Activated B cell treated with CpG ODN at 0.5 μM for 24 hours (primary cell): ENCODE results near the gene SLC18A3. TPM values are rescaled to one million over a fixed set of nuclear protein-coding genes. Genes with fewer than 3 reads are reported as not detected.
A peak's percentile ranks its signal among the peaks of the same experiment; 100 is the strongest.

Source experiments
- ATAC-seq: fragments of 200-7000 bp; cut with Tn5 transposase; one replicate; pipeline ENCODE4 v1.10.0; 2021; ENCODE audit warnings: low read depth, mild to moderate bottlenecking, moderate library complexity
- CTCF ChIA-PET: fragments of 350-600 bp; sonication (Branson Sonifier 250); formaldehyde crosslinking; loops from one replicate; lab custom pipeline; 2021; ENCODE audit warnings: antibody characterized with exemption; lab: Charles Lee
- POLR2A ChIA-PET: fragments of 350-600 bp; sonication (Branson Sonifier 250); formaldehyde crosslinking; loops from one replicate; lab custom pipeline; 2021; ENCODE audit warnings: antibody characterized with exemption; lab: Charles Lee
- DNase-seq: peaks from one replicate; pipeline ENCODE4 v3.0.0; 2022
- H3K27ac Mint-ChIP-seq: one replicate; pipeline ENCODE4 v1.8.0; 2020; ENCODE audit warnings: mixed read lengths
- H3K27me3 Mint-ChIP-seq: one replicate; pipeline ENCODE4 v1.8.0; 2021; ENCODE audit warnings: mixed read lengths
- H3K36me3 Mint-ChIP-seq: one replicate; pipeline ENCODE4 v1.8.0; 2021; ENCODE audit warnings: low read depth, mixed read lengths
- H3K4me1 Mint-ChIP-seq: one replicate; pipeline ENCODE4 v1.8.0; 2021; ENCODE audit warnings: mixed read lengths
- H3K4me3 Mint-ChIP-seq: one replicate; pipeline ENCODE4 v1.8.0; 2020; ENCODE audit warnings: mild to moderate bottlenecking, mixed read lengths
- H3K9me3 Mint-ChIP-seq: one replicate; pipeline ENCODE4 v1.8.0; 2020; ENCODE audit warnings: mixed read lengths
- intact Hi-C: fragments of 100-400 bp; cut with micrococcal nuclease; formaldehyde crosslinking; loops from one replicate; pipeline ENCODE4 v1.15.1; 2024
- total RNA-seq: library from RNA; stranded (reverse); gene quantifications from 2 replicates; pipeline ENCODE4 v1.2.3, GENCODE V29; 2022
- TF ChIP-seq, protein P1 (sequence below): fragments of 200-600 bp; IDR thresholded peaks from one replicate; pipeline ENCODE4 v1.8.0; 2022; ENCODE audit warnings: antibody characterized with exemption, mild to moderate bottlenecking

The SLC18A3 gene
- not detected in 2 replicates for total RNA-seq

DNA sequence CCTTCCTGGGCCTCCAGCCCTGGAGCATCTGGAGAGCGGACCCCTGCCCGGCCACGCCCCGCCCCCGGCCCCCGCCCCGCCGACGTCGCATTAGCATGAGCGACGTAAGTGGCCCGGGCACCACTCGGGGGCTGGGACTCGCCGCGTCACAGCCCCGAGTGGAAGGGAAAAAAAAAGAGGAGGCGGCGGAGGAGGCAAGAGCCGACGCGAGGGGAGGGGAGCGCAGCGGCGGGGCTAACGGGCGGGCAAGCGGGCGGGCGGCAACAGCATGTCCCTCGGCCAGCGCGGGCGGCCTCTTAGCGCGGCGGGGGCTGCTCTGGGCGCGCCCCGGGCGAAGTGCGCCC, at the start of gene SLC18A3:
Gene SLC18A3 (plus strand): TSS at position 197 of the 344 bp plus-strand sequence. CDS start 431 bp downstream, outside the sequence.
- Mint-ChIP-seq H3K27me3 (peaks cover 75% of the 10 kb centered on the region), H3K4me1 (peaks cover 21% of the 10 kb centered on the region), H3K9me3 (no peaks in the 10 kb centered on the region), H3K36me3 (no peaks in the 10 kb centered on the region), H3K27ac (no peak within 1 kb of the TSS), H3K4me3 (no peak within 1 kb of the TSS)
- ATAC-seq, result no peak
- no peak for DNase-seq
- TF ChIP-seq, protein P1, sequence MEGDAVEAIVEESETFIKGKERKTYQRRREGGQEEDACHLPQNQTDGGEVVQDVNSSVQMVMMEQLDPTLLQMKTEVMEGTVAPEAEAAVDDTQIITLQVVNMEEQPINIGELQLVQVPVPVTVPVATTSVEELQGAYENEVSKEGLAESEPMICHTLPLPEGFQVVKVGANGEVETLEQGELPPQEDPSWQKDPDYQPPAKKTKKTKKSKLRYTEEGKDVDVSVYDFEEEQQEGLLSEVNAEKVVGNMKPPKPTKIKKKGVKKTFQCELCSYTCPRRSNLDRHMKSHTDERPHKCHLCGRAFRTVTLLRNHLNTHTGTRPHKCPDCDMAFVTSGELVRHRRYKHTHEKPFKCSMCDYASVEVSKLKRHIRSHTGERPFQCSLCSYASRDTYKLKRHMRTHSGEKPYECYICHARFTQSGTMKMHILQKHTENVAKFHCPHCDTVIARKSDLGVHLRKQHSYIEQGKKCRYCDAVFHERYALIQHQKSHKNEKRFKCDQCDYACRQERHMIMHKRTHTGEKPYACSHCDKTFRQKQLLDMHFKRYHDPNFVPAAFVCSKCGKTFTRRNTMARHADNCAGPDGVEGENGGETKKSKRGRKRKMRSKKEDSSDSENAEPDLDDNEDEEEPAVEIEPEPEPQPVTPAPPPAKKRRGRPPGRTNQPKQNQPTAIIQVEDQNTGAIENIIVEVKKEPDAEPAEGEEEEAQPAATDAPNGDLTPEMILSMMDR, result no peak
- CTCF ChIA-PET, result no interaction called here
- POLR2A ChIA-PET, result no interaction called here
- intact Hi-C loops, result no loop called here

- ChIA-PET CTCF (no interaction called here), POLR2A (no interaction called here)
- Mint-ChIP-seq H3K27me3 (peaks cover 21% of the 10 kb centered on the region), H3K9me3 (no peaks in the 10 kb centered on the region), H3K4me3 (no peak overlapping the region), H3K4me1 (no peaks in the 10 kb centered on the region), H3K36me3 (no peaks in the 10 kb centered on the region), H3K27ac (no peak overlapping the region)
- ATAC-seq (no peak), DNase-seq (no peak)
- TF ChIP-seq, protein P1, result no peak
- intact Hi-C loops, result no loop called here
Measured at GRCh38 chr10:49560526-49560925, 49.6 kb upstream of the SLC18A3 start.

- DNase-seq (no peak), ATAC-seq (no peak)
- peaks cover 6% of the 10 kb centered on the region for H3K9me3 Mint-ChIP-seq
- intact Hi-C loops, result no loop called here
- H3K36me3 Mint-ChIP-seq, result no peaks in the 10 kb centered on the region
- ChIA-PET POLR2A (no interaction called here), CTCF (no interaction called here)
- peaks cover 9% of the 10 kb centered on the region for H3K4me1 Mint-ChIP-seq
- H3K4me3 Mint-ChIP-seq, result no peak overlapping the region
- H3K27me3 Mint-ChIP-seq, result peaks cover 21% of the 10 kb centered on the region
- no peak overlapping the region for H3K27ac Mint-ChIP-seq
- TF ChIP-seq, protein P1, result no peak
Measured at GRCh38 chr10:49562893-49563292, 47.2 kb upstream of the SLC18A3 start.

DNA sequence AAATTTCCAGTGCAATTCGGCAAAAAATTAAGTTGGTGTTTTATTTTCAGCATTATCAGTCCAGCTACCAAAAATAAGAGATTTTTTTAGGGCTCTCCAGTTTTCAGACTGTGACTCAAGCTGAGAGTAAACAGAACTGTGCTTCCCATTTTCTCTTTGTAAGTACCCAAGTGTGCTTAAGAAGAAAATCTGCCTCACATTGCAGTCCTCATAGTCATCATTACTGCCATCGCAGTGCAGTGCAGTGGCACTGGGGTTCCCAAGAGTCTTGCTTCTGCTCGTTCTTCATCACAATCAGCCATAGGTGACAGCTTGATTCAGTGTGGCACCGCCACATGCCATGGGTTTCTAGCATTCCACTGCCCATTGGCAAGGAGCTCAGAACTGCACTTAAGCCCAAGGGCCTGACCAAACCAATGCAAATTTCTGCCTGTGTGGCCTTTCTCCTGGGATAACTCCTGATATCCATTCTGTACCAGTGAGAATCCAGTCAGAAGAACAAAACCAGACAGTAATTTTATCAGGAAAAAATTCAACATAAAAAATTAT, 45.6 kb upstream of the SLC18A3 start:
- peaks cover 11% of the 10 kb centered on the region for H3K9me3 Mint-ChIP-seq
- intact Hi-C loops, result no loop called here
- ATAC-seq (no peak), DNase-seq (no peak)
- peaks cover 23% of the 10 kb centered on the region for H3K27me3 Mint-ChIP-seq
- no peaks in the 10 kb centered on the region for H3K36me3 Mint-ChIP-seq
- no peak overlapping the region for H3K4me3 Mint-ChIP-seq
- H3K27ac Mint-ChIP-seq, result no peak overlapping the region
- ChIA-PET CTCF (no interaction called here), POLR2A (no interaction called here)
- TF ChIP-seq, protein P1, result no peak
- peaks cover 21% of the 10 kb centered on the region for H3K4me1 Mint-ChIP-seq

- H3K36me3 Mint-ChIP-seq, result no peaks in the 10 kb centered on the region
- peak; percentile 37 for ATAC-seq
- no peak for DNase-seq
- peak overlapping the region; percentile 15 for H3K27ac Mint-ChIP-seq
- peaks cover 11% of the 10 kb centered on the region for H3K9me3 Mint-ChIP-seq
- H3K4me3 Mint-ChIP-seq, result peak overlapping the region; percentile 0
- intact Hi-C loops, result loop anchor here (1.0 kb wide), 1 partner anchor 29 kb away; the partner anchor contains the start of gene ERCC6
- H3K27me3 Mint-ChIP-seq, result peaks cover 15% of the 10 kb centered on the region
- ChIA-PET CTCF (interaction anchor here (1.3 kb wide), 1 partner anchor 26 kb away, joined by 3 read pairs; no protein-coding TSS in a partner anchor), POLR2A (interaction anchor here (1.4 to 2.8 kb wide), 2 partner anchors 29 to 31 kb away, joined by 3 to 15 read pairs; partner anchors contain the start of gene ERCC6)
- peaks cover 21% of the 10 kb centered on the region for H3K4me1 Mint-ChIP-seq
- TF ChIP-seq, protein P1, result no peak
Measured at GRCh38 chr10:49567810-49568209, 42.3 kb upstream of the SLC18A3 start.
